Psoas muscle (tissue), 8 donors: ENCODE results near the gene ZMIZ1. TPM values are rescaled to one million over a fixed set of nuclear protein-coding genes. Genes with fewer than 3 reads are reported as not detected.

ENCODE experiments used
- ATAC-seq, 4 donors: fragments of 200-7000 bp; cut with Tn5 transposase; one replicate each; pipeline ENCODE4 v1.9.1; 2020; ENCODE audit warnings: moderate library complexity in 3 of 4, mild to moderate bottlenecking in 2 of 4
- DNase-seq, 2 donors: peaks; one replicate each; pipeline ENCODE4 v3.0.0-alpha.2; 2020
- H3K27ac ChIP-seq: fragments of 200-600 bp; one replicate; pipeline ENCODE4 v1.8.0; 2022
- H3K27me3 ChIP-seq, 3 donors: fragments of 200-600 bp in 1 of 3; one replicate each; pipeline versions ENCODE4 v1.6.1 to v1.8.0; 2013 to 2022; ENCODE audit warnings: low read length in 2 of 3, mild to moderate bottlenecking in 2 of 3, moderate library complexity in 1 of 3; ENCODE audit not compliant: insufficient read depth in 3 of 3
- H3K36me3 ChIP-seq, 2 donors: fragments of 200-600 bp in 1 of 2; one replicate each; pipeline versions ENCODE4 v1.6.1 to v1.8.0; 2013 to 2022; ENCODE audit warnings: low read depth in 1 of 2, mild to moderate bottlenecking in 1 of 2, moderate library complexity in 1 of 2; ENCODE audit not compliant: insufficient read depth in 1 of 2
- H3K4me1 ChIP-seq: fragments of 200-600 bp; one replicate; pipeline ENCODE4 v1.8.0; 2022
- H3K4me3 ChIP-seq: fragments of 200-600 bp; one replicate; pipeline ENCODE4 v1.8.0; 2022; ENCODE audit warnings: mild to moderate bottlenecking
- H3K9me3 ChIP-seq: fragments of 200-600 bp; one replicate; pipeline ENCODE4 v1.8.0; 2022
- WGBS, 3 donors: extraction: QIAGEN DNeasy Blood & Tissue Kit; methylation state at CpG; one replicate each; pipeline versions ENCODE4 v1.1.6 to v1.1.7; 2013; 5-methylcytosine and 5-hydroxymethylcytosine counted together
- intact Hi-C, 2 donors: fragments of 100-400 bp; cut with DNase I; formaldehyde crosslinking; loops; one replicate each; pipeline versions ENCODE4 v1.11.0 to v1.14.2; 2022
- polyA plus RNA-seq, 3 donors: library from polyadenylated mRNA; stranded (reverse); fragments of 200-250 nt; gene quantifications; one replicate each; pipeline ENCODE4 v1.2.3, GENCODE V29; 2013
- total RNA-seq, 4 donors: library from RNA; stranded (reverse); fragmentation: NEBNext Ultra II Directional in 2 of 4; extraction: Animal tissue kit (Norgen Biotek cat#: 25700) in 2 of 4; gene quantifications; one replicate each; pipeline versions ENCODE4 v1.2.1 to v1.2.4, GENCODE V29; 2021 to 2023
- TF ChIP-seq, protein P1 (sequence below): fragments of 200-600 bp; IDR thresholded peaks from one replicate; pipeline ENCODE4 v1.8.0; 2022; ENCODE audit warnings: antibody characterized with exemption
- donor health status: healthy with polysubstance abuse.
- donor health status: DM: no; HTN: no; CAD: no; lungs with moderate emphysema.
- donor health status: Bipolar disorder and iron deficiency.
- donor health status: healthy.
- donor health status: DM: yes; HTN: yes; CAD: no.
- donor health status: DM: no; HTN: no; CAD: no.
- donor health status: DM: no; HTN: no; CAD: no.
- donor health status: DM: yes; HTN: yes; CAD: no.

ZMIZ1 gene
- total and polyA plus RNA-seq, 7 donors, result 10.4 to 37.6 (median 30.0) TPM

DNA sequence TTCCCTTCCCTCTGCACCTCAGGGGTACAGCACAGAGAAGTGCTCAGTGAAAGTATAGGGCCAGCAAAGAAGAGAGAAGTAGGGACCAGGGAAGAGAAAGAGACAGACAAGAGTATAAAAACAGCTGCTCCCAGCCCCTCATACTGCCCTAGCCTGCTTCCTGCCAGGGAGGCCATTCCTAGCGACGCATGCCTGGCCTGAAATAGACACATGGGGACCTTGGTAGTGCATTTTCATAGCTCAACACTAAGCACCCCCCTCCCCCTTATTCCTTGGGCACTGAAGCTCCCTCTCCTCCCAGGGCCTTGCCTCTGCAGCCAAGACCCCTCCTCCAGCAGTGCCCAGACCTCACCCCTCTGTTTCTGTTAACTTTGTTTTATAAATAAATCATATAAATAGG is 64.7 kb downstream of the ZMIZ1 start:
- H3K4me3 ChIP-seq, result no peak overlapping the region
- no peaks in the 10 kb centered on the region for H3K27me3 ChIP-seq
- H3K36me3 ChIP-seq, result no peaks in the 10 kb centered on the region
- TF ChIP-seq, protein P1, sequence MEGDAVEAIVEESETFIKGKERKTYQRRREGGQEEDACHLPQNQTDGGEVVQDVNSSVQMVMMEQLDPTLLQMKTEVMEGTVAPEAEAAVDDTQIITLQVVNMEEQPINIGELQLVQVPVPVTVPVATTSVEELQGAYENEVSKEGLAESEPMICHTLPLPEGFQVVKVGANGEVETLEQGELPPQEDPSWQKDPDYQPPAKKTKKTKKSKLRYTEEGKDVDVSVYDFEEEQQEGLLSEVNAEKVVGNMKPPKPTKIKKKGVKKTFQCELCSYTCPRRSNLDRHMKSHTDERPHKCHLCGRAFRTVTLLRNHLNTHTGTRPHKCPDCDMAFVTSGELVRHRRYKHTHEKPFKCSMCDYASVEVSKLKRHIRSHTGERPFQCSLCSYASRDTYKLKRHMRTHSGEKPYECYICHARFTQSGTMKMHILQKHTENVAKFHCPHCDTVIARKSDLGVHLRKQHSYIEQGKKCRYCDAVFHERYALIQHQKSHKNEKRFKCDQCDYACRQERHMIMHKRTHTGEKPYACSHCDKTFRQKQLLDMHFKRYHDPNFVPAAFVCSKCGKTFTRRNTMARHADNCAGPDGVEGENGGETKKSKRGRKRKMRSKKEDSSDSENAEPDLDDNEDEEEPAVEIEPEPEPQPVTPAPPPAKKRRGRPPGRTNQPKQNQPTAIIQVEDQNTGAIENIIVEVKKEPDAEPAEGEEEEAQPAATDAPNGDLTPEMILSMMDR, result no peak
- no peak overlapping the region for H3K27ac ChIP-seq
- ATAC-seq (no peak), DNase-seq (no peak)
- no peaks in the 10 kb centered on the region for H3K9me3 ChIP-seq
- H3K4me1 ChIP-seq, result peaks cover 61% of the 10 kb centered on the region
- intact Hi-C loops, result no loop called here
- WGBS, 3 donors, result 11 to 40% (median 13%) methylated on average over 2 of the region's 2 CpGs

- Histone ChIP-seq H3K9me3 (no peaks in the 10 kb centered on the region), H3K27me3 (no peaks in the 10 kb centered on the region), H3K4me3 (no peak overlapping the region), H3K36me3 (peaks cover 0 to 13% of the 10 kb centered on the region in 2 donors), H3K27ac (peak overlapping the region; percentile 73), H3K4me1 (peaks cover 66% of the 10 kb centered on the region)
- TF ChIP-seq, protein P1, result no peak
- intact Hi-C loops, result loop anchor here (5.0 kb wide), 1 partner anchor 53 kb away; no protein-coding TSS in a partner anchor
- DNase-seq, result no peak
- 68 to 81% (median 73%) methylated on average over 9 of the region's 9 CpGs for WGBS, 3 donors
- no peak for ATAC-seq
Measured at GRCh38 chr10:79135790-79136189, 67.0 kb downstream of the ZMIZ1 start.

- intact Hi-C loops, result loop anchor here (5.0 kb wide), 1 partner anchor 54 kb away; no protein-coding TSS in a partner anchor
- WGBS, 3 donors, result 67 to 74% (median 69%) methylated on average over 2 of the region's 2 CpGs
- H3K4me1 ChIP-seq, result peaks cover 66% of the 10 kb centered on the region
- no peak for DNase-seq
- TF ChIP-seq, protein P1, result no peak
- H3K36me3 ChIP-seq, result peaks cover 0 to 20% of the 10 kb centered on the region in 2 donors
- no peaks in the 10 kb centered on the region for H3K9me3 ChIP-seq
- peak overlapping the region; percentile 73 for H3K27ac ChIP-seq
- H3K4me3 ChIP-seq, result no peak overlapping the region
- H3K27me3 ChIP-seq, result no peaks in the 10 kb centered on the region
- no peak for ATAC-seq
Measured at GRCh38 chr10:79136236-79137005, 67.7 kb downstream of the ZMIZ1 start.

- no peaks in the 10 kb centered on the region for H3K9me3 ChIP-seq
- peaks cover 75% of the 10 kb centered on the region for H3K4me1 ChIP-seq
- WGBS, 3 donors, result 17 to 35% (median 31%) methylated on average over 5 to 8 of the region's 8 CpGs
- intact Hi-C loops, result loop anchor here (5.0 kb wide), 1 partner anchor 55 kb away; no protein-coding TSS in a partner anchor
- peaks cover 0 to 20% of the 10 kb centered on the region in 2 donors for H3K36me3 ChIP-seq
- DNase-seq, result no peak
- TF ChIP-seq, protein P1, result no peak
- peak; percentile 2 to 20 (median 7) for ATAC-seq
- H3K4me3 ChIP-seq, result peak overlapping the region; percentile 7
- H3K27ac ChIP-seq, result peak overlapping the region; percentile 73
- no peaks in the 10 kb centered on the region for H3K27me3 ChIP-seq
Measured at GRCh38 chr10:79137300-79137756, 68.6 kb downstream of the ZMIZ1 start.
